GM18511 (cell line): ENCODE results near the gene TDRD1.

Source experiments
- ATAC-seq: cut with Tn5 transposase; IDR thresholded peaks from one replicate; pipeline ENCODE4 v1.9.1; 2021; ENCODE audit warnings: mild to moderate bottlenecking, moderate library complexity; ENCODE audit not compliant: unreplicated experiment

The TDRD1 gene

GRCh38 chr10:114259824-114260223 lies 80.7 kb downstream of the TDRD1 start:
- no peak for ATAC-seq

DNA sequence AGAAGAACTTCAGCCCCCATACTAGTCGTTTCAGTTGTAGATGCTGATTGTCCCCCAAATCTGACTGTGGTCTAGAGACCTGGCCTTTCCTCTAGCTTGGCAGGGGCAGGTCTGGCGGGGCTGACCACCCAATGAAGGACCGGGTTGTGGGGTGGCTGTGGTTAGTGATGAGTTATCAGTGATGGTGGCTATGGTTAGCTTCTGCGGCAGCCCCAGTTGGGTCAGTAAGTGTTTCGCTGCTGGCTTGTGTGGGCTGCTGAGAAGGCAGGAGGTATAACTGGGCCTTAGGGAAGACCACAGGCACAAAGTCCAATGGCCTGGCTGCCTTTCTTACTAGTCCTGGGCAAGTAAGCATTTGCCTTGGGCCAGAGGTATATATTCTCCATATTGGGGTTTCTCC lies 81.2 kb downstream of the TDRD1 start:
- ATAC-seq: no peak

DNA sequence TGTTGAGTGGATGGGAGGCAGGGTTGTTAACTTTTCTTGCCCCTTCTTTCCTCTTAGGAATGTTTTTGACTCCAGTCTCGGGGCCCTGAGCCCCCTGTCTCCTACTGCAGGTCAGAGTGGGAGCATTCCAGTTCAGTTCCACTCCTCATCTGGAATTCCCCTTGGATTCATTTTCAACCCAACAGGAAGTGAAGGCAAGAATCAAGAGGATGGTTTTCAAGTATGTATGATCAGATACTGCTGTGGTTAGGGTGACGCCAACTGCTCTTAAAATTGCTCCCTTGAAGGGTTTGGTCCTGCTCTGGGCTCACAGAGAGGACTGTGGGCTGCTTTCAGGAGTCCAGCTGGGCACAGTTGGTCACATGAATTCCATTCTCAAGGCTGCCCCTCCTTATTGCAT lies 81.9 kb downstream of the TDRD1 start:
- no peak for ATAC-seq

DNA sequence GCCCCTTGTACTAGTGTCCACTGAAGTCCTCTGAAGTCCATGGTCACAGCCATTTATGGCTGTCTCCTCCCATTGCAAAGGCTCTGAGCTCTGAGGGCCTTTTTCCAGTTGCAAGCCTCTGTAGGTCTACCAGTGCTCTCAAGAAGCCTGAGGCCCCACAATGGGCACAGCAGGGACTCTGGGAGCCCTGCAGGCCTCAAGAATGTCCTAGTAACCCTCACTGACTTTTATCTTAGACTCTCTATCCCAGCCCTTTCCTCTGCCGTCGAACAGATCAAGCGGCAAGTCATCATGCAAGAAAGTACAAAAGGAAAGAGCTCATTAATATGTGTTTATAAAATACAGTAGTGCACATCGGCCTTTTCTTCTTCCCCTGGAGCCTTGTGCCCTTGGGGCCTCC lies 83.3 kb downstream of the TDRD1 start:
- no peak for ATAC-seq

- ATAC-seq: no peak
Measured at GRCh38 chr10:114265392-114266053, 86.4 kb downstream of the TDRD1 start.

DNA sequence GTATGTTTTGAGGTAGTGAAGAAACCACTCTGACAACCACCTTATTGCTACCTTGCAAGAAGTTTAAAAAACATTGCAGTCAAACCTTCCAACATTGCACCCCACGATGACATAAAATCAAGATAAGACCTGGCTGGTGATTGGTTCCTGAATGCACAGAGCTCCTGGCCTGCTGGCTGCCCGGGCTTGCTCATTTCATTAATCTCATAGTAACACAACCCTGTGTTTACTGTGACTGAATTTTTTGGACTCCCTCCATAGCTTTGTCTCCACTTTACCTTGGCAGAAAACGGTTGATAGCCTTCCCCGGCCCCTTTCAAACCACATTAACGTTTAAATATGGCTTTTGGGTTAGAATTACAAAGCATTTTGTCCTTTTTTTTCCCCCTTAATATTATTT lies 87.4 kb downstream of the TDRD1 start:
- no peak for ATAC-seq

GRCh38 chr10:114271075-114271778 lies 92.1 kb downstream of the TDRD1 start:
- ATAC-seq: no peak

DNA sequence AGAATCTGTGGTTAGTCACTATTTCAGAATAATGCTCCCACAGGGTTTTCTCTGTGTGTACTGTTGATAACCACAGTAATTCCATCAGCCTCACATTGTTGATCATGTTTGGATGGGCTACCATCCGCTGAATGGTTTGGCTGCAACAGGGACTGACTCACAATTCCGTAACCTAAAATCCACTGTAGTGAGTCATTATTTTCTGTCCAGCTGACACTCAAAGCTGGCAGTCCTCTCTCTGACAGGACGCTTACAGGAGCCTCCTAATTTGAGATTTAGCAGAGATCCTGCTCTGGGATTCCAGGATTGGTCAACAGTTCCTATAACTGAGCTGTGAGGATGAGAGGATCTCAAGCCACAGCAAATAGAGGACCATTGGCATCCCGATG lies 92.6 kb downstream of the TDRD1 start:
- ATAC-seq: no peak

DNA sequence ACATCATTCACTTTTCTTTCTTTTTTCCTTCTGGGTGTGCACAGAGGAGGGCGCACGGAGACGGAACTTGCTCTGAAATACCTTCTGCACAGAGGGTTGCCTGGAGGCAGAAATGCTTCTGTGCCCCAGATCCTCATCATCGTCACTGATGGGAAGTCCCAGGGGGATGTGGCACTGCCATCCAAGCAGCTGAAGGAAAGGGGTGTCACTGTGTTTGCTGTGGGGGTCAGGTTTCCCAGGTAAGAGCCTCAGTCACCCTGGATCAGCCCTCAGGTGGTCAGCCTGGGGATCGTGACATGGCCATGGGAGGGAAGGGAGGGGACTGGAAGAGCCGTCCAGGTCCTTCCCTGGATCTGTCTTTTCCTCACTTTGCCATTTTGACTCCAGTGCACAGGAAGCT lies 93.5 kb downstream of the TDRD1 start:
- no peak for ATAC-seq

DNA sequence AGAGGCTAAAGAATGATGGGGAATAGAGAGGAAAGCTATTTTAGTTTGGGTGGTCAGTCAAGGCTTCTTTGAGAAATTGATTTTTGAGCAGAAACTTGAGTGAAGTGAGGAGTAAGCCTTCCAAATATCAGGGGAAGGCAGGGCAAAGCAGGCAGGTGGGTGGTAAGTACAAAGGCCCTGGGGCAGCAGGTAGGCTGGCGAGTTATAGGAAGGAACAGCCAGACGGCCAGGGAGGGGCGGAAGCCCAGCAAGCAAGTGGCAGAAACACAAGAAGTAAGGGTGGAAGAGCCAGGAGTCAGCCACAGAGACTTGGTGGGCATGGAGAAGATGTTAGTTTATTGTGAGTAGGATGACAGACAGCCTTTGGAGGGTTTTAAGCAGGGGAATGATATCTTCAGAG lies 94.8 kb downstream of the TDRD1 start:
- ATAC-seq: no peak

DNA sequence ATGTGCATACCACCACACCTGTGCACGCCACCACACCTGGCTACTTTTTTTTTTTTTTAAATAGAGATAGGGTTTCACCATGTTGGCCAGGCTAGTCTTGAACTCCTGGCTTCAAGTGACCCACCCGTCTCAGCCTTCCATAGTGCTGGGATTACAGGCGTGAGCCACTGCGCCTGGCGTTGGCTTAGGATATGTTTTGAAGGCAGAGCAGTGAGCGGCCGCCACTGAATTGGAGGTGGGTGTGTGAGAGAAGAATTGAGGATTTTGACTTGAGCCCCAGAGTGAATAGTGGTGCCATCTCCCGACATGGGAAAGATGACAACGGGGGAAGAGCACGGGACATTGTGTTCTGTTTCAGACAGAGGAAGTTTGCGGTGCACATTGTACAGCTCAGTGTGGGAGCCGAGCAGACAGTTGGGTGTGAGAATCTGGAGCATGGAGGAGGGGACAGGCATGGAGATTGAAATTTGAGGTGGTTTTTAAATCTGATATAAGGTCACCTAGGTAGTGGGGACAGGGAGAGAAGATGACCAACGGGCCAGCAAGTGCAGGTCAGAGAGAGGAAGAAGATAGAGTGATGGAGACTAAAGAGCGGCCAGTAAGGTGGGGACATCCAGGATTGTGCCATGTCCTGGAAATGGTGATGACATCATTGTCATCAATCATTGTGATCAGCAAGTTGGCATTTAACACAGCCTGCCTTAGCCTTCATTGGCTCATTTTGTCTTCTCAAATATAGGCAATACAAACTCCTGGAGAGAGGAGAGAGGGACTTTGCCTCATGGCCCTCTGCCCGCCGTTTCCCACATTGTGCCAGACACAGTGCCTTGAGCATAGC lies 95.7 kb downstream of the TDRD1 start:
- ATAC-seq: no peak

- ATAC-seq: no peak
Measured at GRCh38 chr10:114276066-114276465, 96.9 kb downstream of the TDRD1 start.

GRCh38 chr10:114276671-114277070 lies 97.5 kb downstream of the TDRD1 start:
- ATAC-seq: no peak

- ATAC-seq: no peak
Measured at GRCh38 chr10:114278140-114278883, 99.2 kb downstream of the TDRD1 start.

GRCh38 chr10:114278884-114279191 lies 99.7 kb downstream of the TDRD1 start:
- ATAC-seq: no peak

GRCh38 chr10:114279289-114279688 lies 100.1 kb downstream of the TDRD1 start:
- no peak for ATAC-seq

DNA sequence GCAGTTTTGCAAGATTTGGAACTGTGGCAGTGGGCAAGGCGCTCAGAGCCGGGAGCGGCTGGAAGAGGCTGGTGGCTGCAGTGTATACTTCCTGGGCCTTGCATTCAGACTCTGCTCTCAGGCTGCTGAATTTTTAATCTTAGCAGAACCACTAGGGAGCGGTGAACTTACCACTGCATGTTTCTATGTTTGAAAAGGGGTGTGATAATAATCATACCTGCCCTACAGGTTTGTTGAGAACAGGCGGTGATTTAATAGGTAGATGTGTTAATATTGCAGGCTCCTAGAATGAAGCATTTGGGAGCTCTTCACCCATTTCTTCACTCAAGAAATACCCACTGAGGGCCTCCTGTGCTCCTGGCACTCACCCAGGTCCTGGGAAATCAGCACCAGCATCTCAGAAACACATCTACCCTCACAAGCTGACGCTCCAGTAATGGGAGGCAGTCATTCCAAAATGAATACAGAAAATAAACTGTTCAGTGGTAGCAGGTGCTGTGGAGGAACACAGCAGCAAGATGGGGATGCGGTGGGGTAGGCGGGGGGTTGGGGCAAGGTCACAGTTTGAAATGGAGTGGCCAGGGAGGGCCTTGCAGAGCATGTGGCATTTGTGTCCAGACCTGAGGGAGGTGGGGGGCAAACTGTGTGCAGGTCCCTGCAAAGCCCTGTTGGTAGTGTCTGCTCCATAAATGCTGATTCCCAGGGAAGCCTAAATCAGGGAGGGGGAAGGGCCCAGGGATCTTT lies 100.9 kb downstream of the TDRD1 start:
- no peak for ATAC-seq

GRCh38 chr10:114281006-114281405 lies 101.9 kb downstream of the TDRD1 start:
- ATAC-seq: no peak

GRCh38 chr10:114281461-114281860 lies 102.3 kb downstream of the TDRD1 start:
- no peak for ATAC-seq
